ENCODE measurements around the gene SLC1A2. TPM values are rescaled to one million over a fixed set of nuclear protein-coding genes. Genes with fewer than 3 reads are reported as not detected.

Gene SLC1A2
- total RNA-seq, 1 experiment from 2014 or later = 0.48 TPM

DNA sequence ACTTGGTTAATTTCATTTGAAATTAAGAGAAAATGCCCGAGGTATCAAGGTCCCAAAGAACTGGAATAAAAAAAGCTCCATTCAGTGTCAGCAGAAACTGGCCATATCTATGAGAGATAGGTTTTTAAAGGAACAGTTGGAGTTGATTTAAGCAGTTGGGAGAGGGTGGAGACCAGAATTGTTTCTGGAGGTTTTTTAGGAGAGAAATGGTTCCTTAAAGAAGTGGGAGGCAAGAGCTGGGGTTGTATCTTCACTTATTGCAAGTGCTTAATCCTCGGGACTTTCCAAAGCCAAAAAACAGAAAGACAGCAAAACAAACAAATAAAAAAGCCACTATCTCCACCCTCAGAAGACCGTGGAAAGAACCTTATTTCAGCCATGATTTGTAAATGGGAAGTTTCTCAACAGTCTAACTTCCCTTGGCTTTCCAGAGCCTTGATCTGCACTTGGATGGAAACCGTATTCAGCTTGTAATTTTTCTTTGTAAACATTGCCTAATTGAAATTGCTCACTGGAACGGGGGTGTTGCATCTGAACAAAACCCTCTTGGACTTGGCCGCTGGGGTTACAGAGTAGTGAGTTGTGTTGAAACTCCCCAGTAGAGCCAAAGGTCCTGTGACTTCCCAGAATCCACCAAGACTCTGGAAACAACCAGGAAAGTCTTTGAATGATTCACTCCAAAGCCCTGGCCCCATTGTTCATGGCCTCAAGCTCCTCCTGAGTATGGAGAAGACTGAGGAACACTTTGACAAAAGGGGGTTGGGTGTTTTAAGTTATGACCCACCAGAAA lies 115.6 kb downstream of the SLC1A2 start:
- DNase-seq (ENCODE audit: low read depth) = peak; percentile 37

- DNase-seq (ENCODE audit: low read depth) = no peak
Measured at GRCh38 chr11:35302398-35302797, 117.0 kb downstream of the SLC1A2 start.

DNA sequence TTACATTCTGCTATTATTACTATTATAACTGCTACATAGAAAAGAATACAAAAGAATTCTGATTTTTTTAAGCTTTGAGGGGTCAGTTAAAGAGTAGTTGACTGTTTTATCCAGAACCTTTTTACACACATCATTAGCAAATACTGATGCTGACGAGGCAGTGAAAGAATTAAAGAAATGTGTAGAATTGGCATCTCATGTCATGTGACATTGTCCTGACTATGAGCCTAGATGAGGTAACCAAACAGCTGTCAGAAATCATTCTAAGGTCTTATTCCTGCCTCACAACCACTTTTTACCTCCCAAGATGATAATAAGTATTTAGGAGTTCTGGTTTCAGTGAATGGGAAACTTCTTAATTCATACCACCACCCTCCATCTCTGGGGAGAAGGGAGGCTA lies 121.0 kb downstream of the SLC1A2 start:
- no peak for DNase-seq (ENCODE audit: low read depth)

GRCh38 chr11:35295751-35296150 lies 123.6 kb downstream of the SLC1A2 start:
- no peak for DNase-seq (ENCODE audit: low read depth)

GRCh38 chr11:35293699-35294098 lies 125.7 kb downstream of the SLC1A2 start:
- no peak for DNase-seq (ENCODE audit: low read depth)

DNA sequence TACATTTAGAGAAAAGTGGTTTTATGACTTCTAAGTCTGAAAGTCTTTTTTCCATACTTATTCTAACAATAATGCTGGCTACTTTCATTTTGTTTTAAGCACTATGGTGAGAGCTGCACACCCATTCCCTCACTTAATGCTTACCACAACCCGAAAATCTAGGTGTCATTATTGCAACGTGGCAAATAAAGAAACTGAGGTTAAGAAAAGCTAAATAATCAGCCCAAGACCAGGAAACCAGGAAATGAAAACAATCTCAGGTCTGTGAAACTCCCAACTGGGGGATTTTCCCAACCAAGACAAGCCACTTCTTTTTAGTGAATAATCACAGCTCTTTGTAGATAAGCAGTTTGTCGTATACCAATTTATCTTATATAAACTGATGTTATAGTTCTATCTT lies 126.3 kb downstream of the SLC1A2 start:
- DNase-seq (ENCODE audit: low read depth) = no peak

DNA sequence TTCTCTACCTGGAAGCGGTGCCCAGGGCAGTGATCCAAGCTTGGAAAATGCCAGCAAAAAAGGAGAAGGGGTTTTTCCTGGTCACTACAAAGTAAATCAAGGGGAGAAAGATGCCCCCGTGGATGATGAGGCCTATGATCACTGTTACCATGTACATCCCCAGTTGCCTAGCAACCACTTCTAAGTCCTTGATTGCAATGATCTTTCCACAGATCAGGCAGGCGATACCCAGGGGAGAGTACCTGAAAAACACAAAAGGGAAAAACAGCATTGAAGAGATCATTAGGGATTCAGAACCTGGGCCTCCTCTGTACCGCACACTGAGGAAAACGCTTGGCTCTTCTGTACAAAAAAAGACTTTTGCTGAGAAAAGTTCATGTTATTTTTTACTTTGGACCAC lies 127.1 kb downstream of the SLC1A2 start:
- DNase-seq (ENCODE audit: low read depth) = no peak

DNA sequence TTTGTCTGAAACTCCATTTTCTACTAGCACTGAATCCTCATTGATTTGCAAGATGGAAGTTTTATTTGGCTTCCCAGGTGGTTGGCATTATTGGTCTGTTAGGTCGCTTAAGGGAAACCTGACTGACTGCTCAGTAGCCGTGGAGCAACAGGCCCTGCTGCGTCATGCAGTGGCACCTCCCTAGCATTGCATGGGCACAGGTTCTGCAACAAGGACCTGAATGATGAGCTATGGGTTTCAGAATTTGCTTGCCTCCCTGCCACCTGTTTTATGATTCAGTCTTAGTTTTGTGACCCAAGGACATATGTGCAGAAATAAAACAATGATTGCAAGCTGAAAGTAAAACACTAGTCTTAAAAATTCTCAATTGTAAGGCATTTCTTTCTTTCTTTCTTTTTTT lies 128.5 kb downstream of the SLC1A2 start:
- no peak for DNase-seq (ENCODE audit: low read depth)

DNA sequence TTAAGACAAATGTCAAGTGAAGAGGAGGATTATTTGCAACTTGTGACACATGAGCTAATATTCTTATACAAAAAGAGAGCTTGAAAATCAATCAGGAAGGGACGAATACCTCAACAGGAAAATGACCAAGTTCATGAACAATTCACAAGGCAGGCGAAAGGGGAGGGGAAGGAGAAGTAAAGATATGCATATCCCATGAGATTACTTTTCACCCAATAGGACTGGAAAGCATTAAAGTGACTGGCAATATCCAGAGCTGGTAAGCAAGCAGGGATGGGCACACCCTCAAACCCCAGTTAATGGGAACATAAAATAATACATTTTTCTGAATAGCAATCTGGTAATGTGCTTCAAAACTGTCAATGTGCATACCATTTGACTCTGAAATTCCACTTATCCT lies 129.5 kb downstream of the SLC1A2 start:
- peak; percentile 43 for DNase-seq (ENCODE audit: low read depth)

DNA sequence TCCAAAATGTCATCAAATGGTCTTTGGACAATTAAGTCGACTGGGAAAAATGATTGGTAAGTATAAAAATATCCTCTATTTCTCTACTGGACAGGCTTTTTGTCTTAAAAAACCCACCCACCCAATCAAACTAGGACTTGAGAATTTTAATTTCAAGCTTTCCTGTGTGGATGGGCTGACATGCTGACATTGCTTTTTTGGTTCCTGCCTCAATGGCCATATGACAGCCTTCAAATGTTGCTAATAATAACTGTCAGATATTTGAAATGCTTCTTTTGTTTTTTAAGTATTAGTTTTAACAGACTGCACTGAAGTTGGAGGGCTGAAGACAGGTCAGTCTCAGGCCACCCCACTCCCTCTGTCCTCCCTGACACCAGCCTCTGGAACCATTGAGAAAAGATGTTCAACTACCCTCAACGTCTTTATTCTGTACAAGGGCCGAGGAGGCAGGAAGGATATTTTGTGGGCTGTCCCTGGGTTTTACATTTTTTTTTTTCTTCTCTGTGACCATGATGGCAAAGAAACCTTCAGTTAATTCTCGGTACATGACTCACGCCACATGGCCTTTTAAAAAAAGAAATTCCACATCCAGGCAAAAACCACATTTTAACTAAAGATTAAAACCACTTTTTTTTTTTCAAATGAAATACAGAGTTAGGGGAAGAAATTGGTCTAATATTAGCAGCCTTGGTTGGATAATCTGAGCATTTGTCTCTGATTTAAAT lies 130.4 kb downstream of the SLC1A2 start:
- peak; percentile 85 for DNase-seq (ENCODE audit: low read depth)

- peak; percentile 55 for DNase-seq (ENCODE audit: low read depth)
Measured at GRCh38 chr11:35288309-35288708, 131.0 kb downstream of the SLC1A2 start.

- DNase-seq (ENCODE audit: low read depth) = no peak
Measured at GRCh38 chr11:35287344-35287890, 131.9 kb downstream of the SLC1A2 start.

DNA sequence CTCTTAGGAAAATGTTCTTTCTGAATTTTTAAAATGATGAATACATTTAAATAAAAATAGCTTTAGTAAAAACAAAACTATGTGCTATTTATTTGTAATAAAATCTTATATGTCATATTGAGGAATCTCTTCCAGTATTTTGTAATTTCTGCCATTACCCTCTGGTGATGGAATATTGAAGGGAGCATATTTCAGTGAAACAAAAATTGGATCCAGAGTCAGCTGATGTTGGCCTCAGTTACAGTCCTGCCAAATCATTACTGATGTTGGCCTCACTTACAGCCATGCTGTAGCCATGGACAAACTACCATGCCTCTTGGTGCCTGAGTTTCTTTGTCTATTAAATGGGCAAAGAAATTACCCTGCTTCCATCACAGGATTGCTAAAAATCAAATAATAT lies 133.2 kb downstream of the SLC1A2 start:
- no peak for DNase-seq (ENCODE audit: low read depth)

DNA sequence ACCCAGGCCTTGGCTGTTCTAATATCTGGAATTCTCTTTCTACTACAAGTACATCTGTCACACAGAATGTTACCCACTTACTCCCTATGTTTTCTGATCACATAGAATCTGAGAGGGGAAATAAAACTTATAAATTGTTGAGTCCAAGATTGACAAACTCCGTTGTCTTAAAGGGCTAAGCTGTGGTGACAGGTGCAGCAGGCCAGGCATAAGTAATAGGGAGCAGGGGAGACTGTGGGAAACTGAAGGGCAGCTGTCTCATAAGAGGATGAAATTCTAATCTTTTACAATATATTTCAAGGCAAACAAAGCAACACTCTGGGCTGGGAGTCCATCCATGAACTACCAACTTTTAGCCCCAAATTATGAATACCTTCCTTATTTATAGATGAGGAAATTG lies 133.9 kb downstream of the SLC1A2 start:
- DNase-seq (ENCODE audit: low read depth) = no peak

- DNase-seq (ENCODE audit: low read depth) = peak; percentile 83
Measured at GRCh38 chr11:35282221-35282882, 137.0 kb downstream of the SLC1A2 start.

GRCh38 chr11:35281169-35281688 lies 138.1 kb downstream of the SLC1A2 start:
- DNase-seq (ENCODE audit: low read depth) = no peak

- DNase-seq (ENCODE audit: low read depth) = no peak
Measured at GRCh38 chr11:35280727-35281126, 138.6 kb downstream of the SLC1A2 start.

DNA sequence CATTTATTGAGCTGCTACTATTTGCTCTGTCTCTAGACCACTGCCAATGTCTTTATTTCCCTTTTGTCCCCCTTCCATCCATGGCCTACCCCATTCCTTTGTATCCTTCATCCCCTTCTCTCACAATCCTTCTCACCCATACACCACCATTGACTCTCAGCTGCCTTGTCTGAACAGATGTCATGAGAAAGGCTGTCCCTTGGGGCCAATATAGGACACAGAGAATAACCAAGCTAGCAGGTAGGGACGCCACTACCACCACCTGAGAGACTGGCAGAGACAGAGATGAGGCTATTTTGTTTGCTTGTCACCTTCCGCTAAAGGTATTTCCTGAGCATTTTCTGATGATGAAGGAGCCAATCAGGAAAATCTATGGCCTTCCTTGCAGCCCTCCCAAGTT lies 141.5 kb downstream of the SLC1A2 start:
- DNase-seq (ENCODE audit: low read depth) = no peak

- no peak for DNase-seq (ENCODE audit: low read depth)
Measured at GRCh38 chr11:35276396-35277145, 142.8 kb downstream of the SLC1A2 start.

DNA sequence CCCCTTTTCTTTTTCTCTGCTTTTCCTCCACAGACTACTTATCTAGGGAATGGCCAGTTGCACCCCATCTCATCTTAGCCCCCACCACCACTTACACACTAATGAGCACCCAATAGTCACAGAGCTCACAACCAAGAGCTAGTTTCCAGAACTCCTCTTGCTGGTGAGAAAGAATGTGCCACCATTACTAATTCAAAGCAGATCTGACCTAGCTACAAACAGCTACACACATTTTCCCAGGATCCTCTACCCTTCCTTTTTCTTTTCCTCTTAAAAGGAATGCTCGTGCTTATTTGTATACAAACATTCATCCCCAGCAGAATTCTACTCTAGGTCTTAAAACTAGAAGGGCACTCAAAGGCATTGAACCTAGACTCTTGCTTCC lies 143.6 kb downstream of the SLC1A2 start:
- peak; percentile 35 for DNase-seq (ENCODE audit: low read depth)
